H9 (cell line): ENCODE measurements around the gene LHCGR. TPM values are rescaled to one million over a fixed set of nuclear protein-coding genes. Genes with fewer than 3 reads are reported as not detected.

ENCODE experiments used
- DNase-seq: peaks from one replicate; pipeline ENCODE4 v3.0.0-alpha.2; 2017
- H2AFZ ChIP-seq: one replicate; pipeline ENCODE4 v1.6.1; 2013; ENCODE audit warnings: mild to moderate bottlenecking, low read length, control low read depth, moderate library complexity
- H2AK5ac ChIP-seq: 2 replicates; pipeline ENCODE4 v1.6.1; 2013; ENCODE audit warnings: low read length, control low read depth, mixed read lengths; ENCODE audit not compliant: insufficient read length
- H2BK120ac ChIP-seq: one replicate; pipeline ENCODE4 v1.6.1; 2013; ENCODE audit warnings: low read depth, mild to moderate bottlenecking, low read length, control low read depth, inconsistent platforms; ENCODE audit not compliant: poor library complexity, severe bottlenecking
- H2BK12ac ChIP-seq: 2 replicates; pipeline ENCODE4 v1.6.1; 2013; ENCODE audit warnings: low read length, control low read depth, mixed read lengths, low read depth; ENCODE audit not compliant: insufficient read length
- H2BK15ac ChIP-seq: 2 replicates; pipeline ENCODE4 v1.6.1; 2013; ENCODE audit warnings: low read depth, low read length, control low read depth
- H2BK20ac ChIP-seq: one replicate; pipeline ENCODE4 v1.6.1; 2013; ENCODE audit warnings: low read depth, mild to moderate bottlenecking, low read length, control low read depth, inconsistent platforms; ENCODE audit not compliant: poor library complexity, severe bottlenecking
- H2BK5ac ChIP-seq: 2 replicates; pipeline ENCODE4 v1.6.1; 2013; ENCODE audit warnings: low read length, control low read depth, mixed read lengths; ENCODE audit not compliant: insufficient read length
- H3K14ac ChIP-seq: 2 replicates; pipeline ENCODE4 v1.6.1; 2013; ENCODE audit warnings: low read length, control low read depth; ENCODE audit not compliant: insufficient read depth
- H3K18ac ChIP-seq: 2 replicates; pipeline ENCODE4 v1.6.1; 2013; ENCODE audit warnings: low read depth, mild to moderate bottlenecking, mixed read lengths, low read length, control low read depth; ENCODE audit not compliant: insufficient read length
- H3K23ac ChIP-seq: 2 replicates; pipeline ENCODE4 v1.6.1; 2013; ENCODE audit warnings: low read length, control low read depth, mixed read lengths, low read depth; ENCODE audit not compliant: insufficient read length
- H3K23me2 ChIP-seq: 2 replicates; pipeline ENCODE4 v1.6.1; 2013; ENCODE audit warnings: low read depth, mild to moderate bottlenecking, mixed read lengths, low read length, control low read depth; ENCODE audit not compliant: insufficient read length, poor library complexity, severe bottlenecking
- H3K27ac ChIP-seq: 2 replicates; pipeline ENCODE4 v1.5.1; 2013; ENCODE audit warnings: low read length, control low read depth, mixed read lengths, low read depth; ENCODE audit not compliant: insufficient read length
- H3K27me3 ChIP-seq: 2 replicates; pipeline ENCODE4 v1.6.1; 2013; ENCODE audit warnings: low read length, control low read depth, inconsistent platforms; ENCODE audit not compliant: insufficient read depth
- H3K4ac ChIP-seq: 2 replicates; pipeline ENCODE4 v1.6.1; 2013; ENCODE audit warnings: low read depth, mild to moderate bottlenecking, control low read depth, inconsistent platforms, low read length, moderate library complexity
- H3K4me1 ChIP-seq: 2 replicates; pipeline ENCODE4 v1.6.1; 2013; ENCODE audit warnings: low read length, control low read depth, inconsistent platforms; ENCODE audit not compliant: insufficient read depth
- H3K4me2 ChIP-seq: 2 replicates; pipeline ENCODE4 v1.6.1; 2013; ENCODE audit warnings: low read length, control low read depth, mixed read lengths; ENCODE audit not compliant: insufficient read length, insufficient read depth
- H3K56ac ChIP-seq: 2 replicates; pipeline ENCODE4 v1.6.1; 2013; ENCODE audit warnings: low read depth, mild to moderate bottlenecking, mixed read lengths, low read length, control low read depth; ENCODE audit not compliant: insufficient read length
- H3K79me1 ChIP-seq: 2 replicates; pipeline ENCODE4 v1.6.1; 2013; ENCODE audit warnings: low read depth, mild to moderate bottlenecking, moderate library complexity, low read length, control low read depth, inconsistent platforms; ENCODE audit not compliant: insufficient read depth, poor library complexity, severe bottlenecking
- H3K79me2 ChIP-seq: 2 replicates; pipeline ENCODE4 v1.6.1; 2013; ENCODE audit warnings: low read length, control low read depth, inconsistent platforms; ENCODE audit not compliant: insufficient read depth
- H3K9ac ChIP-seq: 2 replicates; pipeline ENCODE4 v1.6.1; 2013; ENCODE audit warnings: low read length, control low read depth, mixed read lengths; ENCODE audit not compliant: insufficient read length; ENCODE audit errors: extremely low read depth
- H3K9me3 ChIP-seq: one replicate; pipeline ENCODE4 v1.6.1; 2013; ENCODE audit warnings: low read depth, low read length, inconsistent platforms; ENCODE audit not compliant: control insufficient read depth
- H3T11ph ChIP-seq: one replicate; pipeline ENCODE4 v1.6.1; 2013; ENCODE audit warnings: mild to moderate bottlenecking, low read length, control low read depth, inconsistent platforms
- H4K20me1 ChIP-seq: one replicate; pipeline ENCODE4 v1.6.1; 2013; ENCODE audit not compliant: control insufficient read depth, insufficient read length, insufficient read depth
- H4K5ac ChIP-seq: 2 replicates; pipeline ENCODE4 v1.6.1; 2013; ENCODE audit warnings: low read depth, mild to moderate bottlenecking, mixed read lengths, low read length, control low read depth; ENCODE audit not compliant: insufficient read length
- H4K8ac ChIP-seq: replicated peaks from 2 replicates; pipeline ENCODE4 v1.6.1; 2013; ENCODE audit warnings: low read length, control low read depth, mixed read lengths, low read depth; ENCODE audit not compliant: insufficient read length
- H4K91ac ChIP-seq: 2 replicates; pipeline ENCODE4 v1.6.1; 2013; ENCODE audit warnings: low read depth, mild to moderate bottlenecking, moderate library complexity, mixed read lengths, low read length, control low read depth; ENCODE audit not compliant: insufficient read length
- H3K27ac Mint-ChIP-seq, 3 experiments: 2 replicates in 2 of 3; 3 replicates in 1 of 3; pipeline ENCODE4 v1.8.0; 2020 to 2021; ENCODE audit warnings: mixed read lengths in 3 of 3, mild to moderate bottlenecking in 1 of 3, moderate library complexity in 1 of 3
- H3K27me3 Mint-ChIP-seq: 2 replicates; pipeline ENCODE4 v1.8.0; 2021; ENCODE audit warnings: low read depth, mild to moderate bottlenecking, moderate library complexity, mixed read lengths
- H3K36me3 Mint-ChIP-seq, 3 experiments: 2 replicates in 2 of 3; 3 replicates in 1 of 3; pipeline ENCODE4 v1.8.0; 2020 to 2021; ENCODE audit warnings: low read depth in 3 of 3, mixed read lengths in 3 of 3; ENCODE audit not compliant: insufficient read depth in 1 of 3
- H3K4me1 Mint-ChIP-seq, 2 experiments: 2 replicates each; pipeline ENCODE4 v1.8.0; 2020; ENCODE audit warnings: mixed read lengths in 2 of 2
- H3K4me3 Mint-ChIP-seq, 2 experiments: 2 replicates in 1 of 2; 3 replicates in 1 of 2; pipeline ENCODE4 v1.8.0; 2020 to 2021; ENCODE audit warnings: mild to moderate bottlenecking in 2 of 2, mixed read lengths in 2 of 2, moderate library complexity in 1 of 2
- H3K9me3 Mint-ChIP-seq, 2 experiments: 2 replicates in 1 of 2; 3 replicates in 1 of 2; pipeline ENCODE4 v1.8.0; 2020; ENCODE audit warnings: mild to moderate bottlenecking in 2 of 2, mixed read lengths in 2 of 2, moderate library complexity in 1 of 2
- WGBS: extraction: QIAGEN DNeasy Blood & Tissue Kit; methylation state at CpG from one replicate; pipeline ENCODE4 v1.1.7; 2013; ENCODE audit warnings: missing lambda C conversion rate, low lambda C conversion rate, mixed read lengths; ENCODE audit not compliant: insufficient read length; ENCODE audit errors: extremely low coverage; 5-methylcytosine and 5-hydroxymethylcytosine counted together
- total RNA-seq: library from RNA; stranded (reverse); gene quantifications from 2 replicates; pipeline ENCODE4 v1.2.1, GENCODE V29; 2021
- TF ChIP-seq, protein P1 (sequence below): fragments of 200-600 bp; sonication (generic); conservative IDR thresholded peaks from 3 replicates; pipeline ENCODE4 v1.8.0; 2021; ENCODE audit warnings: antibody characterized with exemption, mild to moderate bottlenecking

Gene LHCGR
- total RNA-seq, 1 experiment from 2014 or later = 0.44 TPM

GRCh38 chr2:48733067-48733503 lies 22.4 kb downstream of the LHCGR start:
- no peak overlapping the region for H2BK12ac ChIP-seq
- no peak overlapping the region for H3K4me2 ChIP-seq
- H3K27ac ChIP-seq = no peak overlapping the region
- no peak overlapping the region for H4K8ac ChIP-seq
- H3K79me1 ChIP-seq = no peaks in the 10 kb centered on the region
- no peak overlapping the region for H2BK120ac ChIP-seq
- H3K27me3 ChIP-seq = no peaks in the 10 kb centered on the region
- H2AFZ ChIP-seq = no peak overlapping the region
- no peak overlapping the region for H4K5ac ChIP-seq
- no peak overlapping the region for H2BK15ac ChIP-seq
- H3K23ac ChIP-seq = no peak overlapping the region
- Mint-ChIP-seq H3K27ac (no peak overlapping the region), H3K4me1 (peaks cover 21 to 37% of the 10 kb centered on the region in 2 experiments), H3K36me3 (no peaks in the 10 kb centered on the region), H3K9me3 (no peaks in the 10 kb centered on the region), H3K4me3 (no peak overlapping the region), H3K27me3 (peaks cover 4% of the 10 kb centered on the region)
- no peak for DNase-seq
- WGBS = no CpG with 5 or more reads among the region's 2 CpGs
- H3K9ac ChIP-seq = no peak overlapping the region
- no peak overlapping the region for H2BK20ac ChIP-seq
- no peak overlapping the region for H3K56ac ChIP-seq
- H3K18ac ChIP-seq = no peak overlapping the region
- TF ChIP-seq, protein P1, sequence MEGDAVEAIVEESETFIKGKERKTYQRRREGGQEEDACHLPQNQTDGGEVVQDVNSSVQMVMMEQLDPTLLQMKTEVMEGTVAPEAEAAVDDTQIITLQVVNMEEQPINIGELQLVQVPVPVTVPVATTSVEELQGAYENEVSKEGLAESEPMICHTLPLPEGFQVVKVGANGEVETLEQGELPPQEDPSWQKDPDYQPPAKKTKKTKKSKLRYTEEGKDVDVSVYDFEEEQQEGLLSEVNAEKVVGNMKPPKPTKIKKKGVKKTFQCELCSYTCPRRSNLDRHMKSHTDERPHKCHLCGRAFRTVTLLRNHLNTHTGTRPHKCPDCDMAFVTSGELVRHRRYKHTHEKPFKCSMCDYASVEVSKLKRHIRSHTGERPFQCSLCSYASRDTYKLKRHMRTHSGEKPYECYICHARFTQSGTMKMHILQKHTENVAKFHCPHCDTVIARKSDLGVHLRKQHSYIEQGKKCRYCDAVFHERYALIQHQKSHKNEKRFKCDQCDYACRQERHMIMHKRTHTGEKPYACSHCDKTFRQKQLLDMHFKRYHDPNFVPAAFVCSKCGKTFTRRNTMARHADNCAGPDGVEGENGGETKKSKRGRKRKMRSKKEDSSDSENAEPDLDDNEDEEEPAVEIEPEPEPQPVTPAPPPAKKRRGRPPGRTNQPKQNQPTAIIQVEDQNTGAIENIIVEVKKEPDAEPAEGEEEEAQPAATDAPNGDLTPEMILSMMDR = no peak
- no peak overlapping the region for H2BK5ac ChIP-seq
- H3K4ac ChIP-seq = no peak overlapping the region
- peaks cover 6% of the 10 kb centered on the region; the same call in 1 of the 2 replicates for H3K4me1 ChIP-seq
- H2AK5ac ChIP-seq = no peak overlapping the region
- H3T11ph ChIP-seq = no peak overlapping the region
- no peaks in the 10 kb centered on the region for H3K9me3 ChIP-seq
- H4K91ac ChIP-seq = no peak overlapping the region
- no peaks in the 10 kb centered on the region for H3K23me2 ChIP-seq
- H3K14ac ChIP-seq = no peak overlapping the region
- no peaks in the 10 kb centered on the region for H4K20me1 ChIP-seq
- no peaks in the 10 kb centered on the region for H3K79me2 ChIP-seq
